A549 (cell line): Measurements from ENCODE around the gene PGBD5. TPM values are rescaled to one million over a fixed set of nuclear protein-coding genes. Genes with fewer than 3 reads are reported as not detected.

Experiments
- ATAC-seq, 2 experiments: fragments of 200-7000 bp in 1 of 2; fragments of >200 bp in 1 of 2; cut with Nextera tagmentation in 1 of 2; cut with Tn5 transposase in 1 of 2; 3 replicates each; pipeline versions ENCODE4 v1.8.0 to v1.9.1; 2018 to 2020; ENCODE audit warnings: mild to moderate bottlenecking in 1 of 2, moderate library complexity in 1 of 2
- CTCF ChIA-PET: fragments of 300-600 bp; sonication (Branson Sonifier 250); formaldehyde crosslinking; extraction: SDS; loops from one replicate; lab custom pipeline; 2021; ENCODE audit warnings: antibody characterized with exemption, inconsistent platforms; lab: Yijun Ruan, JAX
- POLR2A ChIA-PET: fragments of 350-600 bp; formaldehyde crosslinking; extraction: SDS; loops from one replicate; lab custom pipeline; 2021; ENCODE audit warnings: antibody characterized with exemption, inconsistent platforms; lab: Yijun Ruan, JAX
- DNase-seq, 2 experiments: peaks; one replicate each; pipeline versions ENCODE4 v3.0.0 to v3.0.0-alpha.2; 2011 to 2016; ENCODE audit warnings: low read depth in 1 of 2, low spot score in 1 of 2
- FAIRE-seq: peaks from 2 replicates; lab custom pipeline; 2011; peaks lifted over from hg19 to GRCh38; lab: Jason Lieb, UNC
- H3K27ac ChIP-seq, 2 experiments: fragments of >200 bp; sonication (Bioruptor Twin); formaldehyde crosslinking; 3 replicates each; pipeline ENCODE4 v1.5.1; 2016 to 2017
- H3K4me1 ChIP-seq: fragments of >200 bp; sonication (Bioruptor Twin); formaldehyde crosslinking; 3 replicates; pipeline ENCODE4 v1.6.1; 2016
- H3K4me2 ChIP-seq: fragments of >200 bp; sonication (Bioruptor Twin); formaldehyde crosslinking; 3 replicates; pipeline ENCODE4 v1.6.1; 2016
- H3K4me3 ChIP-seq: fragments of >200 bp; sonication (Bioruptor Twin); formaldehyde crosslinking; 3 replicates; pipeline ENCODE4 v1.5.1; 2016
- H3K9me3 ChIP-seq: fragments of >200 bp; sonication (Bioruptor Twin); formaldehyde crosslinking; 3 replicates; pipeline ENCODE4 v1.6.1; 2016
- CBX2 ChIP-seq: fragments of 200-600 bp; sonication (generic); IDR thresholded peaks from 2 replicates; pipeline ENCODE4 v1.6.1; 2016; ENCODE audit warnings: low read depth, mild to moderate bottlenecking, borderline replicate concordance
- CBX8 ChIP-seq: fragments of 200-600 bp; sonication (generic); IDR thresholded peaks from 2 replicates; pipeline ENCODE4 v1.6.1; 2016
- CEBPB ChIP-seq, 2 experiments: fragments of >200 bp in 1 of 2; sonication (Bioruptor Twin) in 1 of 2; formaldehyde crosslinking in 1 of 2; IDR thresholded peaks; 2 replicates each; pipeline ENCODE4 v1.6.1; 2012 to 2016
- EP300 ChIP-seq, 2 experiments: fragments of >200 bp; sonication (Bioruptor Twin); formaldehyde crosslinking; IDR thresholded peaks; 2 replicates in 1 of 2; 3 replicates in 1 of 2; pipeline ENCODE4 v1.6.1; 2016 to 2017
- GATA3 ChIP-seq: IDR thresholded peaks from 2 replicates; pipeline ENCODE4 v1.6.1; 2012; ENCODE audit warnings: borderline replicate concordance
- JUN ChIP-seq, 2 experiments: fragments of >200 bp; sonication (Bioruptor Twin); formaldehyde crosslinking; IDR thresholded peaks; 2 replicates in 1 of 2; 3 replicates in 1 of 2; pipeline ENCODE4 v1.6.1; 2016 to 2017
- KDM5A ChIP-seq: fragments of 200-600 bp; sonication (generic); IDR thresholded peaks from 2 replicates; pipeline ENCODE4 v1.6.1; 2016; ENCODE audit warnings: antibody characterized with exemption, mild to moderate bottlenecking
- MAZ ChIP-seq: fragments of 150-350 bp; IDR thresholded peaks from 2 replicates; pipeline ENCODE4 v1.6.1; 2014; ENCODE audit warnings: antibody characterized with exemption, low read depth, low read length, borderline replicate concordance
- MYC ChIP-seq: IDR thresholded peaks from 2 replicates; pipeline ENCODE4 v1.6.1; 2012; ENCODE audit warnings: mild to moderate bottlenecking, inconsistent platforms, low read length, improper control_type of control experiment, borderline replicate concordance
- RARB ChIP-seq: fragments of 250-450 bp; sonication (Bioruptor Pico); IDR thresholded peaks from 2 replicates; pipeline ENCODE4 v1.8.0; 2021; ENCODE audit warnings: mild to moderate bottlenecking, moderate library complexity
- RCOR1 ChIP-seq: fragments of 150-350 bp; IDR thresholded peaks from 2 replicates; pipeline ENCODE4 v1.6.1; 2014; ENCODE audit warnings: antibody characterized with exemption, low read length, low read depth
- RFX5 ChIP-seq: fragments of 450-650 bp; IDR thresholded peaks from 2 replicates; pipeline ENCODE4 v1.7.1; 2014; ENCODE audit warnings: antibody characterized with exemption, mild to moderate bottlenecking, moderate library complexity
- WGBS: methylation state at CpG from one replicate; pipeline ENCODE4 v1.1.6; 2017; ENCODE audit errors: missing lambda C conversion rate; 5-methylcytosine and 5-hydroxymethylcytosine counted together
- polyA plus RNA-seq, 4 experiments: library from polyadenylated mRNA; depleted of rRNA in 3 of 4; stranded (reverse); fragments of >200 nt; fragmentation: RNase III in 1 of 4; extraction: RNeasy Plus Mini Kit Qiagen cat#74134 plus additional on column Dnase treatment in 1 of 4; gene quantifications; 2 replicates in 3 of 4; 3 replicates in 1 of 4; pipeline ENCODE4 v1.2.3, GENCODE V29; 2011 to 2017
- TF ChIP-seq, protein P1 (sequence below): IDR thresholded peaks from 2 replicates; pipeline ENCODE4 v1.6.1; 2012
- TF ChIP-seq, protein P2 (sequence below): fragments of 150-350 bp; IDR thresholded peaks from 2 replicates; pipeline ENCODE4 v1.6.1; 2014; ENCODE audit warnings: low read depth, mild to moderate bottlenecking, low read length
- TF ChIP-seq, protein P3 (sequence below): fragments of >200 bp; sonication (Bioruptor Twin); formaldehyde crosslinking; IDR thresholded peaks from 2 replicates; pipeline ENCODE4 v1.6.1; 2016
- TF ChIP-seq, protein P4 (sequence below): fragments of >200 bp; sonication (Bioruptor Twin); formaldehyde crosslinking; IDR thresholded peaks from 3 replicates; pipeline ENCODE4 v1.6.1; 2016
- TF ChIP-seq, protein P5 (sequence below): fragments of 200-600 bp; sonication (generic); IDR thresholded peaks from 2 replicates; pipeline ENCODE4 v1.6.1; 2016; ENCODE audit warnings: antibody characterized with exemption, mild to moderate bottlenecking, moderate library complexity
- TF ChIP-seq, protein P6 (sequence below): fragments of 450-650 bp; IDR thresholded peaks from 2 replicates; pipeline ENCODE4 v1.6.1; 2014; ENCODE audit warnings: antibody characterized with exemption
- TF ChIP-seq, protein P7 (sequence below): fragments of >200 bp; sonication (Bioruptor Twin); formaldehyde crosslinking; IDR thresholded peaks from 3 replicates; pipeline ENCODE4 v1.5.1; 2016

Gene PGBD5
- polyA plus RNA-seq, 2 of the 4 experiments (the other 2 are of a cell fraction): 0.04 to 0.66 TPM

DNA sequence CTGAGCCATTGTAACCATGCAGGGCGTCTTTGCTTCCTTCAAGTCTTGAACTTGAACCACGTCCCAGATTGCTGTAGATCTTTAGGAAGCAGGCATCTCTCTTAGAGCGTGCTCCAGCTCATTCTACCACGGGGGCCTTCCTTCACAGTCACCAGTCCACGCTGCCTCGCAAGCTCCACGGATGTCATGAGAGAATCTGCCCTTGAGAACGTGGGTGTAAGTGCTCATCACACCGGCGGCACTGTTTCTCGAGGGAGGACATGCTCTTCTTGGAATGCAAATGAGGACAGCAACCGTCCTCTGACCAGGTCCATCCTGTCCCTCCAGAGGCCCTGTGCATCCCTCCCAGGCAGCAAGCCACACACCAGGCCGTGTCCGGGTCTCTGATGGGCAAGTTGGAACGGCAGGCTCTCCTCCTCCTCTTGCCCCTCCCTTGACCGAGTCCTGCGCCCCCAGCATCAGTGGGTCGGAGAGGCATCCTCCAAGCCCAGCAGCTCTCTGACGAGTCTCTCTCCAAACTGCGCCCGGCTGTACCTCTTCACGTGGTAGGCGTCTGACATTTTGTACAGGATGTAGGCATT is 103.1 kb downstream of the PGBD5 start (continued):
- no peak for TF ChIP-seq RFX5
- TF ChIP-seq RCOR1: no peak
- TF ChIP-seq, protein P1, sequence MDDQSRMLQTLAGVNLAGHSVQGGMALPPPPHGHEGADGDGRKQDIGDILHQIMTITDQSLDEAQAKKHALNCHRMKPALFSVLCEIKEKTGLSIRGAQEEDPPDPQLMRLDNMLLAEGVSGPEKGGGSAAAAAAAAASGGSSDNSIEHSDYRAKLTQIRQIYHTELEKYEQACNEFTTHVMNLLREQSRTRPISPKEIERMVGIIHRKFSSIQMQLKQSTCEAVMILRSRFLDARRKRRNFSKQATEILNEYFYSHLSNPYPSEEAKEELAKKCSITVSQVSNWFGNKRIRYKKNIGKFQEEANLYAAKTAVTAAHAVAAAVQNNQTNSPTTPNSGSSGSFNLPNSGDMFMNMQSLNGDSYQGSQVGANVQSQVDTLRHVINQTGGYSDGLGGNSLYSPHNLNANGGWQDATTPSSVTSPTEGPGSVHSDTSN: no peak
- no peak for TF ChIP-seq JUN (IDR thresholded peaks at IDR 0.05)

DNA sequence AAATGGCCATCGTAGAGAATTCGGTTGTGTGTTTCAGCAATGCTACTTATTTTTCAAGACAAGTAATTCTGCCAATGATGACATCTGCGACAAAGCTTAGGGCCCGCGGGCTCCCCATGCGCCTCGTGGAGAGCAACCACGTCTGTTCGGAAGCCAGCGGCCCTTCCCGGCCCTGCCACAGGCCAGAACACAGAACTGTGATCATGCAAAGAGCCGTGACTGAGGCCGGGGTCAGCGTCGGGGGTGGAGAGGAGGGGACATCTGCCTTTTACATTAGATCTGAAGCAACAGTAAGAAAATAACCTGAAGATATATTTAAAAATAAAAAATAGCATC is 103.7 kb downstream of the PGBD5 start:
- no peak for DNase-seq
- no peak for ATAC-seq
- TF ChIP-seq, protein P2, sequence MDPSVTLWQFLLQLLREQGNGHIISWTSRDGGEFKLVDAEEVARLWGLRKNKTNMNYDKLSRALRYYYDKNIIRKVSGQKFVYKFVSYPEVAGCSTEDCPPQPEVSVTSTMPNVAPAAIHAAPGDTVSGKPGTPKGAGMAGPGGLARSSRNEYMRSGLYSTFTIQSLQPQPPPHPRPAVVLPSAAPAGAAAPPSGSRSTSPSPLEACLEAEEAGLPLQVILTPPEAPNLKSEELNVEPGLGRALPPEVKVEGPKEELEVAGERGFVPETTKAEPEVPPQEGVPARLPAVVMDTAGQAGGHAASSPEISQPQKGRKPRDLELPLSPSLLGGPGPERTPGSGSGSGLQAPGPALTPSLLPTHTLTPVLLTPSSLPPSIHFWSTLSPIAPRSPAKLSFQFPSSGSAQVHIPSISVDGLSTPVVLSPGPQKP: no peak
- no peak for TF ChIP-seq KDM5A
- TF ChIP-seq CBX8: no peak
- TF ChIP-seq EP300 (IDR thresholded peaks at IDR 0.05): no peak
- TF ChIP-seq, protein P3, sequence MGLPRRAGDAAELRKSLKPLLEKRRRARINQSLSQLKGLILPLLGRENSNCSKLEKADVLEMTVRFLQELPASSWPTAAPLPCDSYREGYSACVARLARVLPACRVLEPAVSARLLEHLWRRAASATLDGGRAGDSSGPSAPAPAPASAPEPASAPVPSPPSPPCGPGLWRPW: no peak
- TF ChIP-seq, protein P4, sequence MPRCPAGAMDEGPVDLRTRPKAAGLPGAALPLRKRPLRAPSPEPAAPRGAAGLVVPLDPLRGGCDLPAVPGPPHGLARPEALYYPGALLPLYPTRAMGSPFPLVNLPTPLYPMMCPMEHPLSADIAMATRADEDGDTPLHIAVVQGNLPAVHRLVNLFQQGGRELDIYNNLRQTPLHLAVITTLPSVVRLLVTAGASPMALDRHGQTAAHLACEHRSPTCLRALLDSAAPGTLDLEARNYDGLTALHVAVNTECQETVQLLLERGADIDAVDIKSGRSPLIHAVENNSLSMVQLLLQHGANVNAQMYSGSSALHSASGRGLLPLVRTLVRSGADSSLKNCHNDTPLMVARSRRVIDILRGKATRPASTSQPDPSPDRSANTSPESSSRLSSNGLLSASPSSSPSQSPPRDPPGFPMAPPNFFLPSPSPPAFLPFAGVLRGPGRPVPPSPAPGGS: no peak
- TF ChIP-seq RARB (CRISPR knock-in tag): no peak
- no peak for TF ChIP-seq MAZ
- no peak for TF ChIP-seq JUN (IDR thresholded peaks at IDR 0.05)
- TF ChIP-seq, protein P5, sequence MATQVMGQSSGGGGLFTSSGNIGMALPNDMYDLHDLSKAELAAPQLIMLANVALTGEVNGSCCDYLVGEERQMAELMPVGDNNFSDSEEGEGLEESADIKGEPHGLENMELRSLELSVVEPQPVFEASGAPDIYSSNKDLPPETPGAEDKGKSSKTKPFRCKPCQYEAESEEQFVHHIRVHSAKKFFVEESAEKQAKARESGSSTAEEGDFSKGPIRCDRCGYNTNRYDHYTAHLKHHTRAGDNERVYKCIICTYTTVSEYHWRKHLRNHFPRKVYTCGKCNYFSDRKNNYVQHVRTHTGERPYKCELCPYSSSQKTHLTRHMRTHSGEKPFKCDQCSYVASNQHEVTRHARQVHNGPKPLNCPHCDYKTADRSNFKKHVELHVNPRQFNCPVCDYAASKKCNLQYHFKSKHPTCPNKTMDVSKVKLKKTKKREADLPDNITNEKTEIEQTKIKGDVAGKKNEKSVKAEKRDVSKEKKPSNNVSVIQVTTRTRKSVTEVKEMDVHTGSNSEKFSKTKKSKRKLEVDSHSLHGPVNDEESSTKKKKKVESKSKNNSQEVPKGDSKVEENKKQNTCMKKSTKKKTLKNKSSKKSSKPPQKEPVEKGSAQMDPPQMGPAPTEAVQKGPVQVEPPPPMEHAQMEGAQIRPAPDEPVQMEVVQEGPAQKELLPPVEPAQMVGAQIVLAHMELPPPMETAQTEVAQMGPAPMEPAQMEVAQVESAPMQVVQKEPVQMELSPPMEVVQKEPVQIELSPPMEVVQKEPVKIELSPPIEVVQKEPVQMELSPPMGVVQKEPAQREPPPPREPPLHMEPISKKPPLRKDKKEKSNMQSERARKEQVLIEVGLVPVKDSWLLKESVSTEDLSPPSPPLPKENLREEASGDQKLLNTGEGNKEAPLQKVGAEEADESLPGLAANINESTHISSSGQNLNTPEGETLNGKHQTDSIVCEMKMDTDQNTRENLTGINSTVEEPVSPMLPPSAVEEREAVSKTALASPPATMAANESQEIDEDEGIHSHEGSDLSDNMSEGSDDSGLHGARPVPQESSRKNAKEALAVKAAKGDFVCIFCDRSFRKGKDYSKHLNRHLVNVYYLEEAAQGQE: no peak
- no peak for TF ChIP-seq CEBPB (IDR thresholded peaks at IDR 0.05)
- TF ChIP-seq, protein P6, sequence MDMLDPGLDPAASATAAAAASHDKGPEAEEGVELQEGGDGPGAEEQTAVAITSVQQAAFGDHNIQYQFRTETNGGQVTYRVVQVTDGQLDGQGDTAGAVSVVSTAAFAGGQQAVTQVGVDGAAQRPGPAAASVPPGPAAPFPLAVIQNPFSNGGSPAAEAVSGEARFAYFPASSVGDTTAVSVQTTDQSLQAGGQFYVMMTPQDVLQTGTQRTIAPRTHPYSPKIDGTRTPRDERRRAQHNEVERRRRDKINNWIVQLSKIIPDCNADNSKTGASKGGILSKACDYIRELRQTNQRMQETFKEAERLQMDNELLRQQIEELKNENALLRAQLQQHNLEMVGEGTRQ: no peak
- TF ChIP-seq MYC: no peak
- TF ChIP-seq, protein P7, sequence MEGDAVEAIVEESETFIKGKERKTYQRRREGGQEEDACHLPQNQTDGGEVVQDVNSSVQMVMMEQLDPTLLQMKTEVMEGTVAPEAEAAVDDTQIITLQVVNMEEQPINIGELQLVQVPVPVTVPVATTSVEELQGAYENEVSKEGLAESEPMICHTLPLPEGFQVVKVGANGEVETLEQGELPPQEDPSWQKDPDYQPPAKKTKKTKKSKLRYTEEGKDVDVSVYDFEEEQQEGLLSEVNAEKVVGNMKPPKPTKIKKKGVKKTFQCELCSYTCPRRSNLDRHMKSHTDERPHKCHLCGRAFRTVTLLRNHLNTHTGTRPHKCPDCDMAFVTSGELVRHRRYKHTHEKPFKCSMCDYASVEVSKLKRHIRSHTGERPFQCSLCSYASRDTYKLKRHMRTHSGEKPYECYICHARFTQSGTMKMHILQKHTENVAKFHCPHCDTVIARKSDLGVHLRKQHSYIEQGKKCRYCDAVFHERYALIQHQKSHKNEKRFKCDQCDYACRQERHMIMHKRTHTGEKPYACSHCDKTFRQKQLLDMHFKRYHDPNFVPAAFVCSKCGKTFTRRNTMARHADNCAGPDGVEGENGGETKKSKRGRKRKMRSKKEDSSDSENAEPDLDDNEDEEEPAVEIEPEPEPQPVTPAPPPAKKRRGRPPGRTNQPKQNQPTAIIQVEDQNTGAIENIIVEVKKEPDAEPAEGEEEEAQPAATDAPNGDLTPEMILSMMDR: no peak
- TF ChIP-seq CBX2: no peak
- no peak for TF ChIP-seq GATA3
- no peak overlapping the region for H3K27ac ChIP-seq
- no peak overlapping the region for H3K4me3 ChIP-seq
- WGBS: 58% methylated on average over 15 of the region's 15 CpGs
- peaks cover 3% of the 10 kb centered on the region; the same call in 2 of the 3 replicates for H3K4me1 ChIP-seq
- no peak for FAIRE-seq
- H3K4me2 ChIP-seq: no peak overlapping the region
- CTCF ChIA-PET: no interaction called here
- H3K9me3 ChIP-seq: no peaks in the 10 kb centered on the region
- POLR2A ChIA-PET: no interaction called here
